Measurements from ENCODE around the gene SENP8.
A peak's percentile ranks its signal among the peaks of the same experiment; 100 is the strongest.

The SENP8 gene

DNA sequence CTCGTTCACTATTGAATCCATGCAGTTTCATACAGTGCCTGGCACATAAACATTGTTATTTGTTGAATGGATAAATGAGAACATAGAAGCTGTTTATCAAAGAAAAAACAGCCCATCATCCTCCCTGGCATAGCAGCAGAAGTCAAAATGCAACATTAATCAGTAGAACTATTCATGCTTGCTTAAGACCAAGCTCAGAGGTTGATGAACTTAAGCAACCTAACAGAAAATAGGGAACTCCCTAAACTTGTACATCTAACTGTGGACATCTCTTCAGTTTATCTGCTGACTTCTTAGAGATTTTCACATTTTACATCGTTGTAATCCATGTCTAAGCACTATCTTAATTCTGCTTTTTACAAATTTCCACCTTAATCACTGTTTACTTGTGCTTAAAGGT lies 29.2 kb downstream of the SENP8 start:
- TF ChIP-seq, protein P1, sequence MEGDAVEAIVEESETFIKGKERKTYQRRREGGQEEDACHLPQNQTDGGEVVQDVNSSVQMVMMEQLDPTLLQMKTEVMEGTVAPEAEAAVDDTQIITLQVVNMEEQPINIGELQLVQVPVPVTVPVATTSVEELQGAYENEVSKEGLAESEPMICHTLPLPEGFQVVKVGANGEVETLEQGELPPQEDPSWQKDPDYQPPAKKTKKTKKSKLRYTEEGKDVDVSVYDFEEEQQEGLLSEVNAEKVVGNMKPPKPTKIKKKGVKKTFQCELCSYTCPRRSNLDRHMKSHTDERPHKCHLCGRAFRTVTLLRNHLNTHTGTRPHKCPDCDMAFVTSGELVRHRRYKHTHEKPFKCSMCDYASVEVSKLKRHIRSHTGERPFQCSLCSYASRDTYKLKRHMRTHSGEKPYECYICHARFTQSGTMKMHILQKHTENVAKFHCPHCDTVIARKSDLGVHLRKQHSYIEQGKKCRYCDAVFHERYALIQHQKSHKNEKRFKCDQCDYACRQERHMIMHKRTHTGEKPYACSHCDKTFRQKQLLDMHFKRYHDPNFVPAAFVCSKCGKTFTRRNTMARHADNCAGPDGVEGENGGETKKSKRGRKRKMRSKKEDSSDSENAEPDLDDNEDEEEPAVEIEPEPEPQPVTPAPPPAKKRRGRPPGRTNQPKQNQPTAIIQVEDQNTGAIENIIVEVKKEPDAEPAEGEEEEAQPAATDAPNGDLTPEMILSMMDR (conservative IDR thresholded peaks at IDR 0.05), result no peak
- TF ChIP-seq ZFX (IDR thresholded peaks at IDR 0.05), result no peak
- no peak overlapping the region for H3K27ac ChIP-seq

DNA sequence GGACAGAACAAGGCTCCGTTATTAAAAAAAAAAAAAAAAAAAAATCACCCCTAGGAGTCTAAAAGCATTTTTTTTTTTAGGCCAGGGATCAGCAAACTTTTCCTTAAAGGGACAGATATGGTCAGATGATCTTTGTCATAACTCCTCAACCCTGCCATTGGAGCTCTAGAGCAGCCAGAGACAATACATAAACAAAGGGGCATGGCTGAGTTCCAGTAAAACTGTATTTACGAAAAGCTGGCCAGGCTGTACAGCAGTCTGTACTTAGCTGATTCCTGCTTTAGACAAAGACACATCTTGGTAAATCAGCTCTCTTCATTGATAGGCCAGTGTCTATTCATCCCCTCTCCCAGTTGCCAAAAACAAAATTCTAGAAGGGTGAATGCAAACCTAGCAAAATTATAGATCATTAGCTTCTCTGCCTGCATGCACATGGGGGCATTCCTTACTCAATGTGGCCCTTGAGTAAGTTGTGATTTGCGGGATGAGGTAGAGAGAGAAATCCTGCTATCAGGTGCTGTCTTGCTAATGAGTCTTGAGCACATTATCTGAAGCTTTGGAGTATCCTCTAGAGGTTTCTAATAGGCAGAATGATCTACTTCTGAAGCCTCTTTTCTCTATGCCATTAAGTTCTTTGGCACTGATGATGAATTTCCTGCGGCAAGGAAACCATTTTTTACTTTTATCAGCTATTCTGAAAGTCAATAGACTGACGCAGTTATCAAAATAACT lies 35.2 kb downstream of the SENP8 start:
- no peak overlapping the region; the same call in 1 of the 2 replicates for H3K27ac ChIP-seq
- TF ChIP-seq, protein P1 (conservative IDR thresholded peaks at IDR 0.05), result no peak
- no peak for TF ChIP-seq ZFX (IDR thresholded peaks at IDR 0.05)

DNA sequence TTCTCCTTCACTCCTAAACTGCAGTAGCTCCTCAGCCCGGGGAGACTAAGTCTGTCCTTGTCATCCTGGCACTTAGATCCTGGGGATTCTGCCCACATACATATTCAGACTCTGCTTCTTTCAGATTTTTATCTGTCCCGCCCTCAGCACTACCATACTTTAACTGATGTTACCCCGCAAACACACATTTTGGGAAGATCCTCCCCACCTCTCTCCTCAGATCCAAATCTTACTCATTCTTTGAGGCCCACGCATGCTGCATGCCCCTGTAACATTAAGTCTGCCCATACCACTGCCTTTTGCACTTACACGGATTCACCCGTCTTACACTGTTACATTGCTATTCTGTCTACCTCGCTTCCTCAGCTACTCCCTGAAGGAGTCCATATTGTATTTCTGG lies 36.1 kb downstream of the SENP8 start:
- H3K27ac ChIP-seq, result no peak overlapping the region
- TF ChIP-seq, protein P1 (conservative IDR thresholded peaks at IDR 0.05), result no peak
- no peak for TF ChIP-seq ZFX (IDR thresholded peaks at IDR 0.05)

DNA sequence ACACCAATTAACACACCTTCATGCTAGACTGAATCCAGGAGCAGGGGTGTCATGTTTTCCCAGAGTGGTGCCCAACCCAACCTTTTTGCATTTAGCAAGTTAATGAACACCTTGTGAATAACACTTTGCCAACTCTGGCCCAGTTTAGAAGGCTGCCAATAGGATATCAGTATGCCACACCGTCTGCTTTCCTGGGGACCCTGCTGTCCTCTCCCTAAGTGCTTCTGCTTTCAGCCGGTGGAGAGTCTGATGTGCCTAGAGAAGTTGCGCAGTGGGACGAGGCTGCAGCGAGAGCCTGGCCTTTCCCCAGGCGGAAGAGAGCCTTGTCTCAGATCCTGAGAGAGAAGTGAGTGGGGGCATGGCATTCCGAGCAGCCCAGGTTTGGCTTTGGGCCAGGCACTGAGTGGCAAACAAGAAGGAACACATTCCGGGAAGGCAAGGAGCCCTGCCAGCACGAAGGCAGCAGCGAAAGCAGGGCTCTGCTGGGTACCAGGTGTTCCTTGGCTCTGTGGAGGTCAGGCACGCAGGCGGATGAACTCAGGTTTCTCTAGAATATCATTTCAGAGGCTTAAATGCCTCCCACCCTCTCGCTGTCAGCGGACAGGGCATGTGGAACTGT lies 36.9 kb downstream of the SENP8 start:
- TF ChIP-seq ZFX (IDR thresholded peaks at IDR 0.05), result no peak
- TF ChIP-seq, protein P1 (conservative IDR thresholded peaks at IDR 0.05), result no peak
- H3K27ac ChIP-seq, result peak overlapping the region; percentile 62

DNA sequence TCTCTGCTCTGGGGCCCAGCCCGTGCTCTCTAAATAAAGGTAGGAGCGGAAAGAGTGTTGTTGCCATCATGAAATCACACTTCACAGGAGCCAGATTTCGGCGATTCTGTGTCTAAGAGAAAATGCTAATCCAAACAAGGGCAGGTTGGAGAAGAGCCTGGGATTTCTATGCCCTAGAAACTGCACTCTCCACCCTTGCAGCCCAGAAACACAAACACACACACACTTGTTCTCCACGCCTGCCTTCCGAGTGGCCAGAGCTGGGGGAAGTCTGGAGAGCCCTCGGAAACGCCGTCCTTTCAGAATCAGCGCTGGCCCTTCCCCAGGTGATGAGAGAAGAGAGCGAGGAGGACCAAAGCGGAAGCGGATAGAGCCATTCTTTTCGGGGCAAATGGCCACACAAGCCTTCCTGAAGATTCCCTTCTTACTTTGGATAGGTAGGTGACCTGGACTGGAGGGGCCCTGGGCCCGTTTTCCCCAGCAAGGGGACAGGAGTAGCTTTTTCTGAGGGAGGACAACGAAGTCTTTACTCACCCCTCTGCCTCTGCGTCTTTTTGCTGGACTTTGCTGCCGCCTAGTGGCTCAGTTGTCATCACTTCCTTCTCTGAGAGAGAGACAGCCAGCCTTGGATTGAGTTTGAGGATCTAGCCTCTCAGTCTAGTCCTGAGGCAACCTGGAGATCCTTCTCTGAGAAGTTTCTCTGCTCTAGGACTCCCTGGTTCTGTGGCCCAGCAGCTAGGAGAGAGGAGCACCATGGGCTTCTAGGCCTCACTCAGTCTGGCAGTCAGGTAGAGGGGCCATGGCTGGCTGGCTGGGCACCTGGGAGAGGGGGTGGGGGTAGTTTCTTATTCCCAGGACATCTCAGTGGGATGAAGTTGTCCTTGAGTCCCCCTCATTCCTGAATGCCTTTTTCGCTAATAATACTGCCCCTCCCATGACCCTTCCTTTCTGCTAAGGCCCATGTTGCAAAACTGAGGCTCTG lies 37.7 kb downstream of the SENP8 start:
- no peak for TF ChIP-seq ZFX (IDR thresholded peaks at IDR 0.05)
- TF ChIP-seq, protein P1 (conservative IDR thresholded peaks at IDR 0.05), result peak; percentile 91
- H3K27ac ChIP-seq, result peak overlapping the region; percentile 62

DNA sequence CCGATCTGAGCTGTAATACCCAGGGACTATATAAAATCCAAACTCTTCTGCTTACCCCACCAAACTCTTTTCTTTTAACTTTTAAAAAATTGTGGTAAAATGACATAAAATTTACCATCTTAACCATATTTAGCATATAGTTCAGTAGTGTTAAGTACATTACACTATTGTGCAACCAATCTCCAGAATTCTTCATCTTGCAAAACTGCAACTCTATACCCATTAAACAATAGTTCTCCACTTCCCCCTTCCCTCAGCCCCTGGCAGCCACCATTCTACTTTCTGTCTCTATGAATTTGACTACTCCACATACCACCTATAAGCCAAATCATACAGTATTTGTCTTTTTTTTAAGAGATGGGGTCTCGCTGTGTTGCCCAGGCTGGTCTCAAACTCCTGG lies 38.7 kb downstream of the SENP8 start:
- no peak for TF ChIP-seq ZFX (IDR thresholded peaks at IDR 0.05)
- TF ChIP-seq, protein P1 (conservative IDR thresholded peaks at IDR 0.05), result no peak

More for the DNA sequence above, 38.7 kb downstream of the SENP8 start:
- no peak overlapping the region for H3K27ac ChIP-seq
